Esophagus muscularis mucosa (tissue), 4 donors: ENCODE measurements around the gene TMEM123.

Experiments
- EP300 ChIP-seq: sonication (generic); formaldehyde crosslinking; IDR thresholded peaks from one replicate; pipeline ENCODE4 v1.6.1; 2017; ENCODE audit warnings: antibody characterized with exemption
- POLR2A ChIP-seq: fragments of 450-650 bp; IDR thresholded peaks from one replicate; pipeline ENCODE4 v1.6.1; 2017; ENCODE audit warnings: antibody characterized with exemption, moderate library complexity, mild to moderate bottlenecking, low read depth
- POLR2AphosphoS5 ChIP-seq, 2 donors: sonication (generic); formaldehyde crosslinking; IDR thresholded peaks; one replicate each; pipeline ENCODE4 v1.6.1; 2017; ENCODE audit warnings: antibody characterized with exemption in 2 of 2
- TF ChIP-seq, protein P1 (sequence below), 3 experiments: fragments of 200-600 bp in 2 of 3; fragments of 450-650 bp in 1 of 3; sonication (generic) in 2 of 3; IDR thresholded peaks; one replicate each; pipeline ENCODE4 v1.5.1; 2017 to 2019; ENCODE audit warnings: antibody characterized with exemption in 3 of 3, mild to moderate bottlenecking in 2 of 3, moderate library complexity in 1 of 3

DNA sequence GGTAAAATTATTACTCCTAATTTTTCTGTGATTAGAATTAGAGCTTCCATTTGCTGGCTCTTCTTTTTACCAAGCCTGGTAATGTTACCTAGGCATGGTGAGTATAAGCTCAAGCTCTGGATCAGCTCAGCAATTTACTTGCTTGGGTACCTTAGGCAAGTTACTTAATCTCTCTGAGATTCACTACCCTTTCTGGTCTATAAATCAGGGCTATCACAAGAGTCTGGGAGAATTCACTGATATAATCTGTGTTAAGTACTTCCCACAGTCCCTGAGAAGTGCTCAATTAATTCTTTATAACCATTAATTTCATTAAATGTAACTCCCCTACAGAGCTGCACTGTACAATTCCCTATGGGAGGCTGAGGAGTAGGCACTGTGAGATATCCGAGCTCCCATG, 44.2 kb downstream of the TMEM123 start:
- TF ChIP-seq, protein P1, sequence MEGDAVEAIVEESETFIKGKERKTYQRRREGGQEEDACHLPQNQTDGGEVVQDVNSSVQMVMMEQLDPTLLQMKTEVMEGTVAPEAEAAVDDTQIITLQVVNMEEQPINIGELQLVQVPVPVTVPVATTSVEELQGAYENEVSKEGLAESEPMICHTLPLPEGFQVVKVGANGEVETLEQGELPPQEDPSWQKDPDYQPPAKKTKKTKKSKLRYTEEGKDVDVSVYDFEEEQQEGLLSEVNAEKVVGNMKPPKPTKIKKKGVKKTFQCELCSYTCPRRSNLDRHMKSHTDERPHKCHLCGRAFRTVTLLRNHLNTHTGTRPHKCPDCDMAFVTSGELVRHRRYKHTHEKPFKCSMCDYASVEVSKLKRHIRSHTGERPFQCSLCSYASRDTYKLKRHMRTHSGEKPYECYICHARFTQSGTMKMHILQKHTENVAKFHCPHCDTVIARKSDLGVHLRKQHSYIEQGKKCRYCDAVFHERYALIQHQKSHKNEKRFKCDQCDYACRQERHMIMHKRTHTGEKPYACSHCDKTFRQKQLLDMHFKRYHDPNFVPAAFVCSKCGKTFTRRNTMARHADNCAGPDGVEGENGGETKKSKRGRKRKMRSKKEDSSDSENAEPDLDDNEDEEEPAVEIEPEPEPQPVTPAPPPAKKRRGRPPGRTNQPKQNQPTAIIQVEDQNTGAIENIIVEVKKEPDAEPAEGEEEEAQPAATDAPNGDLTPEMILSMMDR (IDR thresholded peaks at IDR 0.05): no peak
- TF ChIP-seq POLR2A (no peak), EP300 (no peak), POLR2AphosphoS5 (IDR thresholded peaks at IDR 0.05) (no peak)
